HEK293T (cell line): Measurements from ENCODE around the gene SLC25A48.

Experiments
- ELF4 ChIP-seq: fragments of 450-650 bp; IDR thresholded peaks from 2 replicates; pipeline ENCODE4 v1.6.1; 2017; ENCODE audit warnings: antibody characterized with exemption
- TARDBP ChIP-seq: fragments of 450-650 bp; IDR thresholded peaks from 2 replicates; pipeline ENCODE4 v1.6.1; 2016

GRCh38 chr5:135920199-135920598, 85.7 kb downstream of the SLC25A48 start:
- TF ChIP-seq TARDBP (no peak), ELF4 (no peak)
